ENCODE measurements around the gene SCN8A. TPM values are rescaled to one million over a fixed set of nuclear protein-coding genes. Genes with fewer than 3 reads are reported as not detected.

SCN8A gene
- total RNA-seq, 2 donors from 2014 or later = 7.6 to 10.4 TPM

- H3K4me3 ChIP-seq = no peak overlapping the region
- no peak for DNase-seq (ENCODE audit: low spot score)
- intact Hi-C loops (cut with DNase I) = no loop called here
- H3K36me3 ChIP-seq = no peaks in the 10 kb centered on the region
- 78% methylated on average over 6 of the region's 6 CpGs for WGBS
- no peak for TF ChIP-seq POLR2A (IDR thresholded peaks at IDR 0.05)
- H3K27me3 ChIP-seq (replicated peaks; ENCODE audit: insufficient read depth) = no peaks in the 10 kb centered on the region
- H3K4me1 ChIP-seq (replicated peaks) = no peaks in the 10 kb centered on the region
- H3K9me3 ChIP-seq = no peaks in the 10 kb centered on the region
- H3K27ac ChIP-seq = no peak overlapping the region
Measured at GRCh38 chr12:51579321-51579850, 11.6 kb upstream of the SCN8A start.

- H3K27me3 ChIP-seq (replicated peaks; ENCODE audit: insufficient read depth) = no peaks in the 10 kb centered on the region
- H3K4me3 ChIP-seq = no peak overlapping the region
- intact Hi-C loops (cut with DNase I) = no loop called here
- H3K27ac ChIP-seq = no peak overlapping the region
- H3K4me1 ChIP-seq (replicated peaks) = no peaks in the 10 kb centered on the region
- 37% methylated on average over 5 of the region's 5 CpGs for WGBS
- no peak for TF ChIP-seq POLR2A (IDR thresholded peaks at IDR 0.05)
- TF ChIP-seq POLR2AphosphoS5 (IDR thresholded peaks at IDR 0.05) = no peak
- DNase-seq (ENCODE audit: low spot score) = no peak
- H3K9me3 ChIP-seq = no peaks in the 10 kb centered on the region
- no peaks in the 10 kb centered on the region for H3K36me3 ChIP-seq
Measured at GRCh38 chr12:51589060-51589459, 2.0 kb upstream of the SCN8A start.

- Histone ChIP-seq H3K4me3 (no peak overlapping the region), H3K9me3 (no peaks in the 10 kb centered on the region), H3K27me3 (replicated peaks; ENCODE audit: insufficient read depth) (no peaks in the 10 kb centered on the region), H3K4me1 (replicated peaks) (no peaks in the 10 kb centered on the region), H3K27ac (no peak overlapping the region), H3K36me3 (no peaks in the 10 kb centered on the region)
- 73% methylated on average over 13 of the region's 13 CpGs for WGBS
- no peak for TF ChIP-seq POLR2AphosphoS5 (IDR thresholded peaks at IDR 0.05)
- intact Hi-C loops (cut with DNase I) = no loop called here
- no peak for DNase-seq (ENCODE audit: low spot score)
Measured at GRCh38 chr12:51589557-51590176, 1.4 kb upstream of the SCN8A start.

- H3K4me3 ChIP-seq = peak overlapping the region; percentile 52
- peak; percentile 53 for DNase-seq (ENCODE audit: low spot score)
- H3K9me3 ChIP-seq = no peaks in the 10 kb centered on the region
- TF ChIP-seq POLR2A (IDR thresholded peaks at IDR 0.05) = no peak
- peak in 3 of 4 experiments; percentile 35 to 67 (median 39) for TF ChIP-seq CTCF (IDR thresholded peaks at IDR 0.05)
- intact Hi-C loops (cut with DNase I) = no loop called here
- H3K27ac ChIP-seq = no peak overlapping the region
- no peaks in the 10 kb centered on the region for H3K36me3 ChIP-seq
- H3K4me1 ChIP-seq (replicated peaks) = no peaks in the 10 kb centered on the region
- no peaks in the 10 kb centered on the region for H3K27me3 ChIP-seq (replicated peaks; ENCODE audit: insufficient read depth)
- 7% methylated on average over 38 of the region's 67 CpGs for WGBS
Measured at GRCh38 chr12:51590347-51591015, 552 bp upstream of the SCN8A start.

GRCh38 chr12:51592034-51592705, 1.1 kb downstream of the SCN8A start:
- no peaks in the 10 kb centered on the region for H3K4me1 ChIP-seq (replicated peaks)
- DNase-seq (ENCODE audit: low spot score) = no peak

More at GRCh38 chr12:51592034-51592705, 1.1 kb downstream of the SCN8A start:
- no peak overlapping the region for H3K4me3 ChIP-seq
- TF ChIP-seq POLR2A (IDR thresholded peaks at IDR 0.05) = no peak
- no peak for TF ChIP-seq POLR2AphosphoS5 (IDR thresholded peaks at IDR 0.05)
- no peak for TF ChIP-seq CTCF (IDR thresholded peaks at IDR 0.05)
- 7% methylated on average over 11 of the region's 11 CpGs for WGBS
- no peak overlapping the region for H3K27ac ChIP-seq
- intact Hi-C loops (cut with DNase I) = no loop called here
- no peaks in the 10 kb centered on the region for H3K27me3 ChIP-seq (replicated peaks; ENCODE audit: insufficient read depth)
- no peaks in the 10 kb centered on the region for H3K36me3 ChIP-seq
- no peaks in the 10 kb centered on the region for H3K9me3 ChIP-seq

Measured in prostate gland (tissue), 2 donors.